Esophagus muscularis mucosa (tissue), 3 donors: ENCODE measurements around the gene PRDM7.
"Not testable (repeated sequence)": the region's sequence is repeated elsewhere in the genome, so short reads cannot be mapped to it uniquely, and the experiment has no call there.

ENCODE experiments used
- POLR2A ChIP-seq: fragments of 450-650 bp; IDR thresholded peaks from one replicate; pipeline ENCODE4 v1.6.1; 2017; ENCODE audit warnings: antibody characterized with exemption, moderate library complexity, mild to moderate bottlenecking, low read depth
- TF ChIP-seq, protein P1 (sequence below), 3 experiments: fragments of 200-600 bp in 2 of 3; fragments of 450-650 bp in 1 of 3; sonication (generic) in 2 of 3; IDR thresholded peaks; one replicate each; pipeline ENCODE4 v1.5.1; 2017 to 2019; ENCODE audit warnings: antibody characterized with exemption in 3 of 3, mild to moderate bottlenecking in 2 of 3, moderate library complexity in 1 of 3

DNA sequence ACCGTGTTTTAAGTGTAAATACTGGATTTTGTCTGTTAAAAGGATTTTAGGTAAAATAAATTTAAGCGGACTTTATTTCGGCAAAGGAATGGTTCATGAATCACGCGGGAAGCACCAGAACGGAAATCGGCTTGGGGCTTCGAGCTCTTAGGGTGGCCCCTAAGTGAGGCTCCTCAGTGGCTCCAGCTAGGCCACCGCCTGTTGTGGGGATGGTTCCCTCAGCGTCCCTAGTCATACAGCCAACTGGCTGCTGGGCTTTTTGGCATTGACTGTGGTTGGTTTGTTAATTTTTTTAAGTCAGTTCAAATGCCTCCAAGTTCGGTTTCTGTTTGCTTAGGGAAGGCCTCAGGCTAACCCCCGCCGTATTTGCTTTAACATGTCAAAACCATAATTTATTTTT is 29.9 kb upstream of the PRDM7 start:
- TF ChIP-seq, protein P1, sequence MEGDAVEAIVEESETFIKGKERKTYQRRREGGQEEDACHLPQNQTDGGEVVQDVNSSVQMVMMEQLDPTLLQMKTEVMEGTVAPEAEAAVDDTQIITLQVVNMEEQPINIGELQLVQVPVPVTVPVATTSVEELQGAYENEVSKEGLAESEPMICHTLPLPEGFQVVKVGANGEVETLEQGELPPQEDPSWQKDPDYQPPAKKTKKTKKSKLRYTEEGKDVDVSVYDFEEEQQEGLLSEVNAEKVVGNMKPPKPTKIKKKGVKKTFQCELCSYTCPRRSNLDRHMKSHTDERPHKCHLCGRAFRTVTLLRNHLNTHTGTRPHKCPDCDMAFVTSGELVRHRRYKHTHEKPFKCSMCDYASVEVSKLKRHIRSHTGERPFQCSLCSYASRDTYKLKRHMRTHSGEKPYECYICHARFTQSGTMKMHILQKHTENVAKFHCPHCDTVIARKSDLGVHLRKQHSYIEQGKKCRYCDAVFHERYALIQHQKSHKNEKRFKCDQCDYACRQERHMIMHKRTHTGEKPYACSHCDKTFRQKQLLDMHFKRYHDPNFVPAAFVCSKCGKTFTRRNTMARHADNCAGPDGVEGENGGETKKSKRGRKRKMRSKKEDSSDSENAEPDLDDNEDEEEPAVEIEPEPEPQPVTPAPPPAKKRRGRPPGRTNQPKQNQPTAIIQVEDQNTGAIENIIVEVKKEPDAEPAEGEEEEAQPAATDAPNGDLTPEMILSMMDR (IDR thresholded peaks at IDR 0.05), result not testable (repeated sequence)
- TF ChIP-seq POLR2A, result not testable (repeated sequence)
